Measurements from ENCODE around the gene NUCB1.

The NUCB1 gene

DNA sequence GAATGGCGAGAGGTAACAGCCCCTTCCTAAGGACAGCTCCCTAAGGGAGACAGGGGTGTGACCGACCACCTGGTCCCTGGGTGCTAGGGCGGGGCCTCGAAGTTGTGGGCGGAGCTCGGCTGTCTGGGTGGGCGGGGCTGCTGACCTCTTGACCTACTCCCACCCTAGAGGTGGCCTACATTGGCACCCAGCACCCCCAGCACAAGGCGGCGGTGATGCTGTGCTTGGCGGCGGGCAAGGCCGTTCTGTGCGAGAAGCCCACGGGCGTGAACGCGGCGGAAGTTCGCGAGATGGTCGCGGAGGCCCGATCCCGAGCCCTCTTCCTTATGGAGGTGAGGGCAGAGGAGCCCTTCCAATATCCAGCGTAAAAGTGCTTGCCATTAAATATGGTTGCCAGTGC is 35.8 kb downstream of the NUCB1 start:
- DNase-seq (ENCODE audit: low read depth): no peak

DNA sequence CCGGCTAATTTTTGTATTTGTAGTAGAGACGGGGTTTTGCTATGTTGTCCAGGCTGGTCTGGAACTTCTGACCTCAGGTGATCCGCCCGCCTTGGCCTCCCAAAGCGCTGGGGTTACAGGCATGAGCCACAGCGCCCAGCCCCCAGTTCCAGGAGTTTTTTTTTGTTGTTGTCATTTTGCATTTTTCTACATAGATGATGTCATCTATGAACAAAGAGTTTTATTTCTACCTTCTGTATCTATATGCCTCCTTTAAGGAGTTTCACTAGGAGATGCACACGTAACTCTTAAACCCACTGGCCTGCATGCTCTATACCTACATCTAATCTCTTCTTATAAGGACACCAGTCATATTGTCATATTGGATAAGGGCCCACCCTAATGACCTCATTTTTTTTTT is 38.1 kb downstream of the NUCB1 start:
- DNase-seq (ENCODE audit: low read depth): no peak

GRCh38 chr19:48940902-48941301 is 40.8 kb downstream of the NUCB1 start:
- DNase-seq (ENCODE audit: low read depth): no peak

DNA sequence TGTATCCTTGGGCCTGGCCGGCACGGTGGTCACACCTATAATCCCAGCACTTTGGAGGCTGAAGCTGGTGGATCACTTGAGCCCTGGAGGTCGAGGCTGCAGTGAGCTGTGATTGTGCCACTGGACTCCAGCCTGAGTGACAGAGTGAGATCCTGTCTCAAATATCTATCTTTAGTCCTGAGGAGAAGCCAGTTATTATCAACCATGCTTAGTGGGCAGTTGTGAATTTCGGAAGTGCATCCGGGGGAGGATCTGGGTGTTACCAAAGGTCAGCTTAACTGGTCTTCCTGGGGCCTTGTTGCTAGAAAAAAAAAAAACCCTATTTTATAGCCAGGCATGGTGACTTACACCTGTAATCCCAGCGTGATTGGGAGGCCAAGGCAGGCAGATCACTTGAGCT is 43.0 kb downstream of the NUCB1 start:
- no peak for DNase-seq (ENCODE audit: low read depth)

DNA sequence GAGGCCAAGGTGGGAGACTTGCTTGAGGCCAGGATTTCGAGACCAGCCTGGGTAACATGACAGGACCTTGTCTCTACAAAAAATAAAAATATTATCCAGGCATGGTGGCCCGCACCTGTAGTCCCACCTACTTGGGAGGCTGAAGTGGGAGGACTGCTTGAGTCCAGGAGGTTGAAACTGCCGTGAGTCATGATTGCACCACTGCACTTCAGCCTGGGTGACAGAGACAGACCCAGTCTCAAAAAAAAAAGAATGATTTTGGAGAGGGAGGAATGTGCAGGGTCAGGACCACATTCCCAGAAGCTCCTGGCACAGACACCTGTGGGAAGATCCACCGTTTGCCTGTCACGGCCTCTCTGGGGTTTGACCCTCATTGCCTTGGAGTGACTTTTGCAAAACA is 45.3 kb downstream of the NUCB1 start:
- DNase-seq (ENCODE audit: low read depth): no peak

DNA sequence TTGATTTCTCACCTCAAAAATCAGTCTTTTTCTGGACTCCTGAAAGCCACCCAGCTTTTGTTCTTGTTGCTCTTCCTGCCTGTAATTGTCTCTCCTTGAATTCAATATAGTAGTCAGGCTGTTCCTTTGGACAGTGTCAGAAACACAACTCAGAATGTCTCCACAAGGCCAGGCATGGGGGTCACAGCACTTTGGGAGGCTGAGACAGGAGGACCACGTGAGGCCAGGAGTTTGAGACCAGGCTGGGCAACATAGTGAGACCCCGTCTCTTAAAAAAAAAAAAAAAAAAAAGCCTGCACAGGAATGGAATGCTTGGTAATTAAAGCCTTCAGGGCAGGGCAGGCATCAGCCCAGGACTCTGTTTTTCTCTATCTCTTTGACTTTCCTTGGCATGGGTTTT is 45.7 kb downstream of the NUCB1 start:
- no peak for DNase-seq (ENCODE audit: low read depth)

GRCh38 chr19:48946463-48947257 is 46.5 kb downstream of the NUCB1 start:
- DNase-seq (ENCODE audit: low read depth): no peak

DNA sequence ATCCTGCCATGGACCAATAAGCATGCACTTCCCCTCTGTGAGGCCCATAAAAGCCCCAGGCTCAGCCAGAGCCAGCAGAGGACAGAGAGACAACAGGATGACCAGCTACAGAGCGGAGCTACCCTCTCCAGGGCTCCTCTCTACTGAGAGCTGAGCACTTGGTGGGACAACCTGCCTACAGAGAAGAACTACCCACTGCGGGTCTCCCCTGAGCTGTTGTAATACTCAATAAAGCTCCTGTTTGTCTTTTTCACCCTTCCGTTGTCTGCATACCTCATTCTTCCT is 47.1 kb downstream of the NUCB1 start:
- DNase-seq (ENCODE audit: low read depth): no peak

DNA sequence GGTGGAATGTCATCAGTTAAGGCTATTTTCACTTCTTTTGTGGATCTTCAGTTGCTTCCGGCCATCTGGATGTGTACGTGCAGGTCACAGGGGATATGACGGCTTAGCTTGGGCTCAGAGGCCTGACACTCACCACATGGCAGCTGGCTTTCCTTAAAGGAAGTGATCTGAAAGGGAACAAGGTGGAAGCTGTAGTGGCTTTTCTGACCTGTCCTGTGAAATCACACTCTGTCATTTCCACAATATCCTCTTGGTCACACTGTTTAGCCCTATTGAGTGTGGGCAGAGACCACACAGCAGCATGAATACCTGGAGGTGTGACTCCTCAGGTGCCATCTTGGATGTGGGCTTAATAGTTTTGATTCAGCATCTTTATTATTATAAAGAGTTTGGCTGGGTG is 50.0 kb downstream of the NUCB1 start:
- DNase-seq (ENCODE audit: low read depth): no peak

GRCh38 chr19:48950830-48951519 is 50.9 kb downstream of the NUCB1 start:
- no peak for DNase-seq (ENCODE audit: low read depth)

DNA sequence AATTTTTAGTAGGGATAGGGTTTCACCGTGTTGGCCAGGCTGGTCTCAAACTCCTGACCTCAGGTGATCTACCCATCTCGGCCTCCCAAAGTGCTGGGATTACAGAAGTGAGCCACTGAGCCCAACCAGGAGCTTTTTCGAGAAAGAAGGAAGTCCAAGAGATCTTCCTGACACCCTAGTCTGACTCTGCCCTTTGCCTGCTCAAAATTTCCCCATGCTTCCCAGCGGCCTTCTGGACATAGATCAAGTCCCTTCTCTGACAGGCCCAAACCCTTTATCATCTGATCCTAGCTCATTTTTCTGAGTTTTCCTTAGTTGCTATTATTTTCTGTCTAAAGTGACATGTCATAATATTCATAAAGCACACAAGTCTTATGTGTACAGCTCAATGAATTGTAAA is 53.0 kb downstream of the NUCB1 start:
- no peak for DNase-seq (ENCODE audit: low read depth)

DNA sequence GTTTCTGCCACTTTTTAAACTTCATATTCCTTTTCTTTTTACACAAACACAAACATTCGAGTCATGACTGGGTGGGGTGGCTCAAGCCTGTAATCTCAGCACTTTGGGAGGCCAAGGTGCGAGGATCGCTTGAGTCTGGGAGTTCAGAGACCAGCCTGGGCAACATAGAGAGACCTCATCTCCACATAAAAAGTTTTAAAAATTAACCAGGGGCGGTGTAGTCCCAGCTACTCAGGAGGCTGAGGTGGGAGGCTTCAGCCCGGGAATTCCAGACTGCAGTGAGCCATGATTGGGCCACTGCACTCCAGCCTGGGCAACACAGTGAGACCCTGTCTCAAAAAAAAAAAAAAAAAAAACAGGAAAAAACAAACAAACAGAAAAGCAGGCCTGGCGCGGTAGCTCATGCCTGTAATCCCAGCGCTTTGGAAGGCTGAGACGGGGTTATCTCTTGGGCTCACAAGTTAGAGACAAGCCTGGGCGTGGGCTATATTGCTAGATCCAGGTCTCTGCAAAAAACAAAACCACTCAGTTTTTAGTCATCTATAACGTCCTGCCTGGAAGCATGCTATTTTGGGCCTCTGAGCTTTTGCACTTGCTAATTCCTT is 54.0 kb downstream of the NUCB1 start:
- DNase-seq (ENCODE audit: low read depth): no peak

DNA sequence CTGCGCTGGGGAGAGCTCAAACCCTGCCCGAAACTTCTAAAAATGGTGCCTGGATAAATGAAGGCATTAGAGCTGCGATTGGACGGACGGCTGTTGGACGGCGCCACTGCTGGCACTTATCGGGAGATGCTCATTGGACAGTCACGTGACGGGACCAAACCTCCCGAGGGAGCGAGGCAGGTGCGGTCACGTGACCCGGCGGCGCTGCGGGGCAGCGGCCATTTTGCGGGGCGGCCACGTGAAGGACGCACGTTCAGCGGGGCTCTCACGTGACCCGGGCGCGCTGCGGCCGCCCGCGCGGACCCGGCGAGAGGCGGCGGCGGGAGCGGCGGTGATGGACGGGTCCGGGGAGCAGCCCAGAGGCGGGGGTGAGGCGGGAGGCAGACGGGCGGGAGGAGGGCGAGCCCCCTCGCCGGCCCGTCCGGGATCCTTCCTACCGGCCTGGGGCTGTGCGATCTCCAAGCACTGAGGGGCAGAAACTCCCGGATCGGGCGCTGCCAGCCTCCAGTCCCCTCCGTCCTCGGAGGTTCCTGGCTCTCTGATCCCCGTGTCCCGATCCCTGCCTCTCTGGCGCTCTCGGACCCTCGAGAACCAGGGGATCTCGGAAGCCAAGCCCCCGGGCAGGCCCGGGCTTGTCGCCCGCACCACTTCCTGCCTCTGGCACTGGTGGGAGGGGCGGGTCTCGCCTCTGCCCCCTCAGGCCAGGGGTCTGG is 54.6 kb downstream of the NUCB1 start, which contains the start of gene BAX:
Gene BAX (plus strand): TSS at position 281 of the 713 bp plus-strand sequence. CDS start 54 bp downstream, at position 335.
- DNase-seq (ENCODE audit: low read depth): peak; percentile 79

- DNase-seq (ENCODE audit: low read depth): no peak
These were observed 55.3 kb downstream of the NUCB1 start for GRCh38 chr19:48955308-48955958.

GRCh38 chr19:48958006-48958405 is 57.9 kb downstream of the NUCB1 start:
- DNase-seq (ENCODE audit: low read depth): no peak

GRCh38 chr19:48959341-48960239 is 59.5 kb downstream of the NUCB1 start:
- DNase-seq (ENCODE audit: low read depth): no peak

- DNase-seq (ENCODE audit: low read depth): no peak
These were observed 61.0 kb downstream of the NUCB1 start for GRCh38 chr19:48961051-48961649.

DNA sequence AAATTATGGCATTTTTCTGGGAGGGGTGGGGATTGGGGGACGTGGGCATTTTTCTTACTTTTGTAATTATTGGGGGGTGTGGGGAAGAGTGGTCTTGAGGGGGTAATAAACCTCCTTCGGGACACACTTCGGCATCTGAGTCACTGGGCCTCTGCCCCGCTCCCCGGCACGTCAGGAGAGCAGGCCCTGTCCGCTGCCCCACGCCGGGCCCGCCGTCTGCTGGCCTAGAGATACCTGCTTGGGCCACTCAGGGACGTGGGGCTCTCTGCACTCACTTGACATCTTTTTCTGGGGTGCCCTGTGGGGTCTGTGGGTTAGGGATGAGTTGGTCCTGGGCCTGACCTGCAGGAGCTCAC is 61.5 kb downstream of the NUCB1 start:
- DNase-seq (ENCODE audit: low read depth): no peak

DNA sequence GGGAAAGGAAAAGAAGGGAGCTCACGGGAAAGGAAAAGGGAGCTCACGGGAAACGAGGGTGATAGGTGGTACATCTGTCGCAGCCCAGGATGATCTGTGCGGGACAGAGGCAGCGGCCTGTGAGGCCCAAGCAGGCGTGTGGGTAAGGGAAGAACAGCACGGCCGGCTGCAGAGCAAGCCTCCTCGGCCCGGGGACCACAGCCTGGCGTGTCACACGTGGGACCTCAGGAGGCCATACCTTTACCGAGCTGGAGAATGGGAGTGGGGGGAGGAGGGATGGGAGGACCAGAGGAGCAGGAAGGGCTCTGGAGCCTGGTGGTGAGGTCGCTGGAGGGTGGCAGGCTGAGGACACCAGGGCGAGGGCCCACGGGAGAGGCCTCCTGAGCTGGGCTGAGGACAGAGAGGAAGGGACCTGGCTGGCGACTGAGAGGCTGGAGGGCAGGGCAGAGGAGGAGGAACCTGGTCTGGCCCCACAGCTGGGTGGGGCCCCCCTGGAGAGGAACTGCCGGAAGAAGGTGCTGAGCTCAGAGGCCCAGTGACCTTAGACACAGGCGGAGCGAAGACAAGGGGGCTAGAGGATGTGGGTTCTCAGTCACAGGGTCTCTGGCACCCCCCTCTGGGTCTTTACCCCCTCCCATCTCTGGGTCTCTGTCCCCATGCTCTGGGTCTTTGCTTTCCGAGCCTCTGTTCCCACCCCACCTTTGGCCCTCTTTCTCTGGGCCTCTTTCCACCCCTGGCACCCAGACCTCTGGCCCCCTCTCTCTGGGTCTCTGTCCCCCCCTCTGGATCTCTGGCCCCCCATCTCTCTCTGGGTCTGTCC is 62.1 kb downstream of the NUCB1 start:
- DNase-seq (ENCODE audit: low read depth): no peak

DNA sequence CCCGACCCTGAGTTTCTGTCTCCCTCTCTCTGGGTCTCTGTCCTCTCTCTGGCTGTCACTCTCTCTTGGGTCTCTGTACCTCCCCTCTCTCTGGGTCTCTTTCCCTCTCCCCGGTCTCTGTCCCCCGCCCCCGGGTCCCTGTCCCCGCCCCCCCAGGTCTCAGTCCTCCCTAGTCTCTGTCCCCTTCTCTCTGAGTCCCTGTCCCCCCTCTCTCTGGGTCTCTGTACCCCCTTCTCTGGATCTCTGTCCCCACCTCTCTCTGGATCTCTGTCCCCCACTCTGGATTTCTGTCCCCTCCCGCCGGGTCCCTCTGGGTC is 62.7 kb downstream of the NUCB1 start:
- DNase-seq (ENCODE audit: low read depth): no peak
